Astrocyte (in vitro differentiated cells and primary cell): ENCODE results near the gene HLA-DQB1. TPM values are rescaled to one million over a fixed set of nuclear protein-coding genes. Genes with fewer than 3 reads are reported as not detected.
"Not testable (repeated sequence)": the region's sequence is repeated elsewhere in the genome, so short reads cannot be mapped to it uniquely, and the experiment has no call there.

Experiments used
- DNase-seq: peaks from one replicate; pipeline ENCODE4 v3.0.0-alpha.2; 2010; ENCODE audit warnings: low read depth
- FAIRE-seq: peaks from 2 replicates; lab custom pipeline; 2011; peaks lifted over from hg19 to GRCh38; lab: Jason Lieb, UNC
- H2AFZ ChIP-seq: 2 replicates; pipeline ENCODE4 v1.6.0; 2012; ENCODE audit warnings: low read depth, low read length, inconsistent platforms
- H3K27ac ChIP-seq: 2 replicates; pipeline ENCODE4 v1.5.1; 2011; ENCODE audit warnings: low read depth, low read length, inconsistent platforms
- H3K27me3 ChIP-seq: 2 replicates; pipeline ENCODE4 v1.6.0; 2011; ENCODE audit warnings: low read length, inconsistent platforms; ENCODE audit not compliant: insufficient read depth
- H3K36me3 ChIP-seq: 2 replicates; pipeline ENCODE4 v1.5.1; 2011; ENCODE audit warnings: low read length, inconsistent platforms; ENCODE audit not compliant: insufficient read depth
- H3K4me1 ChIP-seq: 2 replicates; pipeline ENCODE4 v1.5.1; 2011; ENCODE audit warnings: low read length, inconsistent platforms; ENCODE audit not compliant: insufficient read depth
- H3K4me2 ChIP-seq: 2 replicates; pipeline ENCODE4 v1.6.0; 2012; ENCODE audit warnings: low read length, inconsistent platforms
- H3K4me3 ChIP-seq: 2 replicates; pipeline ENCODE4 v1.5.1; 2011; ENCODE audit warnings: low read depth, mild to moderate bottlenecking, low read length, inconsistent platforms; ENCODE audit not compliant: insufficient read depth
- H3K79me2 ChIP-seq: 2 replicates; pipeline ENCODE4 v1.6.0; 2012; ENCODE audit warnings: mild to moderate bottlenecking, low read length, inconsistent platforms; ENCODE audit not compliant: insufficient read depth
- H3K9ac ChIP-seq: 2 replicates; pipeline ENCODE4 v1.6.0; 2012; ENCODE audit warnings: mild to moderate bottlenecking, low read length, inconsistent platforms
- H3K9me3 ChIP-seq: 2 replicates; pipeline ENCODE4 v1.5.1; 2012; ENCODE audit warnings: low read depth, mild to moderate bottlenecking, low read length, inconsistent platforms; ENCODE audit not compliant: insufficient read depth
- H4K20me1 ChIP-seq: 2 replicates; pipeline ENCODE4 v1.6.0; 2012; ENCODE audit warnings: low read length, inconsistent platforms; ENCODE audit not compliant: insufficient read depth
- H3K27ac Mint-ChIP-seq: one replicate; pipeline ENCODE4 v1.8.0; 2021; ENCODE audit warnings: mild to moderate bottlenecking, mixed read lengths; ENCODE audit not compliant: unreplicated experiment
- H3K27me3 Mint-ChIP-seq: one replicate; pipeline ENCODE4 v1.8.0; 2021; ENCODE audit warnings: low read depth, mixed read lengths; ENCODE audit not compliant: unreplicated experiment
- H3K36me3 Mint-ChIP-seq: one replicate; pipeline ENCODE4 v1.8.0; 2021; ENCODE audit warnings: low read depth, mixed read lengths; ENCODE audit not compliant: unreplicated experiment
- H3K4me1 Mint-ChIP-seq: one replicate; pipeline ENCODE4 v1.8.0; 2021; ENCODE audit warnings: low read depth, mixed read lengths; ENCODE audit not compliant: unreplicated experiment
- H3K4me3 Mint-ChIP-seq: one replicate; pipeline ENCODE4 v1.8.0; 2021; ENCODE audit warnings: mild to moderate bottlenecking, moderate library complexity, mixed read lengths; ENCODE audit not compliant: unreplicated experiment
- H3K9me3 Mint-ChIP-seq: one replicate; pipeline ENCODE4 v1.8.0; 2021; ENCODE audit warnings: mild to moderate bottlenecking, mixed read lengths; ENCODE audit not compliant: unreplicated experiment
- EZH2 ChIP-seq: IDR thresholded peaks from 2 replicates; pipeline ENCODE4 v1.6.1; 2012; ENCODE audit warnings: mild to moderate bottlenecking, low read length, inconsistent platforms; ENCODE audit not compliant: insufficient read depth
- total RNA-seq: library from RNA; stranded (reverse); gene quantifications from 2 replicates; pipeline ENCODE4 v1.2.1, GENCODE V29; 2021
- TF ChIP-seq, protein P1 (sequence below): IDR thresholded peaks from 2 replicates; pipeline ENCODE4 v1.5.1; 2011; ENCODE audit warnings: low read depth, mild to moderate bottlenecking, inconsistent platforms, low read length, moderate library complexity; ENCODE audit not compliant: insufficient read depth

HLA-DQB1 gene
- total RNA-seq, 1 donor from 2014 or later: 3.7 TPM

DNA sequence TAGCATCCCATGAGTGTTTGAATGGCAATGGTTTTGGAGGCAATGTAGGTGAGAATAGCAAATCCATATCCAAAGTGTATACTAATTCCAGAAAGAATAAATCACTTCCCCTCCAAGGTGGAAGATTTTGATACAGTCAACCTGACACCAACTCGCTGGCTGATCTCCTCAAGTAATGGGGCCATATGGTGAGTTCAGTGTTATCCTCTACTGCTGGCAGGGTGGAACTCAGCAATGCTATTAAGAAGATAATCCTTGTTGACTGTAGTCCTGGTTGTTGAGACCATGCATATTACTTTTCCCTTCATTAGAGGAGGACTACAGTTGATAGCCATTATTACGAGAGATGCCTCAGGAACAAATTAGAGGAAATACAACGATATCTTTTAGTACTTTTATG, 17.8 kb upstream of the HLA-DQB1 start:
- H3K9me3 Mint-ChIP-seq: no peaks in the 10 kb centered on the region
- H3K9ac ChIP-seq: no peak overlapping the region
- H2AFZ ChIP-seq: no peak overlapping the region
- H3K79me2 ChIP-seq: no peaks in the 10 kb centered on the region
- peaks cover 6% of the 10 kb centered on the region for H3K27me3 Mint-ChIP-seq
- no peaks in the 10 kb centered on the region for H3K4me1 Mint-ChIP-seq
- H3K27ac ChIP-seq: no peak overlapping the region
- FAIRE-seq (no peak), DNase-seq (no peak)
- H3K4me2 ChIP-seq: no peak overlapping the region
- no peaks in the 10 kb centered on the region for H3K27me3 ChIP-seq
- H3K36me3 ChIP-seq: no peaks in the 10 kb centered on the region
- H3K27ac Mint-ChIP-seq: no peak overlapping the region
- H4K20me1 ChIP-seq: no peaks in the 10 kb centered on the region
- TF ChIP-seq, protein P1, sequence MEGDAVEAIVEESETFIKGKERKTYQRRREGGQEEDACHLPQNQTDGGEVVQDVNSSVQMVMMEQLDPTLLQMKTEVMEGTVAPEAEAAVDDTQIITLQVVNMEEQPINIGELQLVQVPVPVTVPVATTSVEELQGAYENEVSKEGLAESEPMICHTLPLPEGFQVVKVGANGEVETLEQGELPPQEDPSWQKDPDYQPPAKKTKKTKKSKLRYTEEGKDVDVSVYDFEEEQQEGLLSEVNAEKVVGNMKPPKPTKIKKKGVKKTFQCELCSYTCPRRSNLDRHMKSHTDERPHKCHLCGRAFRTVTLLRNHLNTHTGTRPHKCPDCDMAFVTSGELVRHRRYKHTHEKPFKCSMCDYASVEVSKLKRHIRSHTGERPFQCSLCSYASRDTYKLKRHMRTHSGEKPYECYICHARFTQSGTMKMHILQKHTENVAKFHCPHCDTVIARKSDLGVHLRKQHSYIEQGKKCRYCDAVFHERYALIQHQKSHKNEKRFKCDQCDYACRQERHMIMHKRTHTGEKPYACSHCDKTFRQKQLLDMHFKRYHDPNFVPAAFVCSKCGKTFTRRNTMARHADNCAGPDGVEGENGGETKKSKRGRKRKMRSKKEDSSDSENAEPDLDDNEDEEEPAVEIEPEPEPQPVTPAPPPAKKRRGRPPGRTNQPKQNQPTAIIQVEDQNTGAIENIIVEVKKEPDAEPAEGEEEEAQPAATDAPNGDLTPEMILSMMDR: no peak
- TF ChIP-seq EZH2: no peak
- no peaks in the 10 kb centered on the region for H3K4me1 ChIP-seq
- no peaks in the 10 kb centered on the region for H3K36me3 Mint-ChIP-seq
- no peak overlapping the region for H3K4me3 ChIP-seq
- H3K4me3 Mint-ChIP-seq: no peak overlapping the region
- no peaks in the 10 kb centered on the region for H3K9me3 ChIP-seq

DNA sequence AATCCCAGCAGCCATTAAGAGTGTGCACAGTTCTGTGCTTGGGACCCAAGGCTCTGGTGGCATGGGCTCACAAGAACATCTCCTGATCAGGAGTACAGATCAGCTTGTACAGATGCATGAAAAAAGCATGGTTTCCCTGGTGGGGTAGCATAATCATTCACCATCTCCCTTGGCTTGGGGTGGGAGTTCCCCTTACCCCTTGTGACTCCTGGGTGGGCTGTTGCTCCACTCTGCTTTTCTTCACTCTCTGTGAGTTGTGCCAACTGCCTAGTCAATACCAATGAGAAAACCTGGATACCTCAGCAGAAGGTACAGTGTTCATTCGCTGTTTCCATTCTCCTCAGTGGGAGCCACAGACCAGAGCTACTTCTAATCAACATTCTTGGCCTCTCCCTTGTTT, 13.6 kb upstream of the HLA-DQB1 start:
- TF ChIP-seq, protein P1: no peak
- no peak for TF ChIP-seq EZH2
- H3K36me3 ChIP-seq: no peaks in the 10 kb centered on the region
- no peak overlapping the region for H2AFZ ChIP-seq
- H3K4me3 Mint-ChIP-seq: no peak overlapping the region
- H3K27me3 ChIP-seq: no peaks in the 10 kb centered on the region
- no peaks in the 10 kb centered on the region for H3K9me3 ChIP-seq
- H3K4me1 ChIP-seq: no peaks in the 10 kb centered on the region
- no peaks in the 10 kb centered on the region for H3K79me2 ChIP-seq
- no peak for DNase-seq
- H3K4me2 ChIP-seq: no peak overlapping the region
- no peak for FAIRE-seq
- no peak overlapping the region for H3K27ac ChIP-seq
- no peak overlapping the region for H3K27ac Mint-ChIP-seq
- H3K4me1 Mint-ChIP-seq: no peaks in the 10 kb centered on the region
- no peak overlapping the region for H3K4me3 ChIP-seq
- peaks cover 6% of the 10 kb centered on the region for H3K27me3 Mint-ChIP-seq
- peaks cover 7% of the 10 kb centered on the region for H3K9me3 Mint-ChIP-seq
- no peaks in the 10 kb centered on the region for H4K20me1 ChIP-seq
- H3K36me3 Mint-ChIP-seq: no peaks in the 10 kb centered on the region
- no peak overlapping the region for H3K9ac ChIP-seq

DNA sequence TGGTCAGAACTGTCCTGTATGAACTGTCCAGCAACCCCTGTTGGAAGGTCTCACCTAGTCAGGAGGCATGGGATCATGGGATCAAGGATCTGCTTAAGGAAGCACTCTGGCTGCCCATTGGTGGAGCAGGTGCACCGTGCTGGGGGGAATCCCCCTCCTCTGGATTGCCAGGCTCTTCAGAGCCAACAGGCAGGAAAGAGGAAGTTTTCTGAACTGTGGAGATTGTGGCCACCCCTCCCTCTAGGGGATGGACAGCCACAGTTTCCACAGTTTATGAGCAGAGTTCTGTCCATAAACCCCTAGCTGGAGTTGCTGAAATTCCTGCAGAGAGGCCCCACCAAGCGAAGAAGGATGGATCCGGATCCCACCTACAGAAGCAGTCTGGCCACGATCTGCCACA, 13.0 kb upstream of the HLA-DQB1 start:
- Mint-ChIP-seq H3K27me3 (peaks cover 6% of the 10 kb centered on the region), H3K36me3 (no peaks in the 10 kb centered on the region), H3K27ac (no peak overlapping the region), H3K9me3 (peaks cover 7% of the 10 kb centered on the region), H3K4me1 (no peaks in the 10 kb centered on the region), H3K4me3 (no peak overlapping the region)
- Histone ChIP-seq H3K79me2 (no peaks in the 10 kb centered on the region), H3K4me2 (no peak overlapping the region), H3K27ac (no peak overlapping the region), H3K36me3 (no peaks in the 10 kb centered on the region), H4K20me1 (no peaks in the 10 kb centered on the region), H3K4me3 (no peak overlapping the region), H3K4me1 (no peaks in the 10 kb centered on the region), H3K9ac (no peak overlapping the region), H3K27me3 (no peaks in the 10 kb centered on the region), H2AFZ (no peak overlapping the region), H3K9me3 (no peaks in the 10 kb centered on the region)
- FAIRE-seq: no peak
- DNase-seq: no peak
- TF ChIP-seq EZH2: no peak
- TF ChIP-seq, protein P1: no peak

DNA sequence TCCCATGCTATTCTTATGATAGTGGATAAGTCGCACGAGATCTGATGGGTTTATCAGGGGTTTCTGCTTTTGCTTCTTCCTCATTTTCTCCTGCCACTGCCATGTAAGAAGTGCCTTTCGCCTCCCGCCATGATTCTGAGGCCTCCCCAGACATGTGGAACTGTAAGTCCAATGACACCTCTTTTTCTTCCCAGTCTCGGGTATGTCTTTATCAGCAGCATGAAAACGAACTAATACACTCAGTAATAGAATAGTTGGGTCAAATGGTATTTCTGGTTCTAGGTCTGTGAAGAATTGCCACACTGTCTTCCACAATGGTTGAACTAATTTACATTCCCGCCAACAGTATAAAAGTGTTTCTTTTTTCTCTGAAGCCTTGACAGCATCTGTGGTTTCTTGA, 7.7 kb upstream of the HLA-DQB1 start:
- not testable (repeated sequence) for H3K4me1 ChIP-seq, H3K4me3 ChIP-seq, H3K79me2 ChIP-seq, H3K27ac Mint-ChIP-seq, H4K20me1 ChIP-seq, H3K4me2 ChIP-seq, H3K9me3 ChIP-seq, H2AFZ ChIP-seq, H3K36me3 ChIP-seq, FAIRE-seq, H3K9ac ChIP-seq, H3K27me3 Mint-ChIP-seq, H3K4me1 Mint-ChIP-seq, DNase-seq, H3K36me3 Mint-ChIP-seq, H3K27me3 ChIP-seq, H3K4me3 Mint-ChIP-seq, H3K27ac ChIP-seq
- H3K9me3 Mint-ChIP-seq: peaks cover 11% of the 10 kb centered on the region
